ENCODE data around the gene BABAM2.

Gene BABAM2

DNA sequence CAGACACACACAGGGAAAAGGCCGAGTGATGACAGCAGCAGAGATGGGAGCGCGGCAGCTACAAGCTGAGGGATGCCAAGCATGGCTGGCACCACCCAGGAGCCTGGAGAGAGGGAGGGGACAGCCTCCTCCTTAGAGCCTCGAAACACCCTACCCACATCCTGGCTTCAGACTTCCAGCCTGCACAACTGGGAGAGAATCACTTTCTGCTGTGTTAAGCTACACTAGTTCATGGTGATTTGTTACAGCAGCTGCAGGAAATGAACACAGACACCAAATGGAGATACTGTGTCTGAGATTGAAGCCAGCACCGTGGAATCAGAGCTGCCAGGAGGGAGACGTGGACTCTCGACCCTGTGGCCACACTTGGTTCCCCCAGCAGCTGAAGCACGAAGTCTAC lies 474.6 kb downstream of the BABAM2 start:
- in situ Hi-C loops (cut with HindIII; ENCODE audit: low sequenced_read_pairs): no loop called here
- no peak for DNase-seq (ENCODE audit: low read depth)
- no peak for TF ChIP-seq CTCF (IDR thresholded peaks at IDR 0.05; ENCODE audit: low read depth, low read length, missing control alignments)
- no peak overlapping the region for H3K4me3 ChIP-seq (ENCODE audit: low read depth, low read length)

DNA sequence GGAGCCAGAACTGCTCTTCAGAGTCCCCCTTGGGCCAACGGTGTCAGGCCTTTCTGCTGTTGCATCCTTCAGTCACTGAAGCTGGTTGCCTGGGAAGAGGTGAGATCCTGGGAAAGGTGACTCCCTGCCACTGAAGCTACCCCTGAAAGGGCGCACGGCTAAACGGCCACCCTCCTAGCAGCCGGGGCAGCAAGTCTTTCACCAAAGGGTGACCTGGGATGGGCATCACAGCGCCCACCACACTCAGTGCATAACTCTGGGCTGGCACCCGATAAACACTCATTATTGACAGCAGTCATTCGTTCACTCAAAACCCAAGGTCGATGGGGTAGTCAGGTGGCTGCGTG lies 475.6 kb downstream of the BABAM2 start:
- in situ Hi-C loops (cut with HindIII; ENCODE audit: low sequenced_read_pairs): no loop called here
- TF ChIP-seq CTCF (IDR thresholded peaks at IDR 0.05; ENCODE audit: low read depth, low read length, missing control alignments): no peak
- H3K4me3 ChIP-seq (ENCODE audit: low read depth, low read length): no peak overlapping the region
- no peak for DNase-seq (ENCODE audit: low read depth)

DNA sequence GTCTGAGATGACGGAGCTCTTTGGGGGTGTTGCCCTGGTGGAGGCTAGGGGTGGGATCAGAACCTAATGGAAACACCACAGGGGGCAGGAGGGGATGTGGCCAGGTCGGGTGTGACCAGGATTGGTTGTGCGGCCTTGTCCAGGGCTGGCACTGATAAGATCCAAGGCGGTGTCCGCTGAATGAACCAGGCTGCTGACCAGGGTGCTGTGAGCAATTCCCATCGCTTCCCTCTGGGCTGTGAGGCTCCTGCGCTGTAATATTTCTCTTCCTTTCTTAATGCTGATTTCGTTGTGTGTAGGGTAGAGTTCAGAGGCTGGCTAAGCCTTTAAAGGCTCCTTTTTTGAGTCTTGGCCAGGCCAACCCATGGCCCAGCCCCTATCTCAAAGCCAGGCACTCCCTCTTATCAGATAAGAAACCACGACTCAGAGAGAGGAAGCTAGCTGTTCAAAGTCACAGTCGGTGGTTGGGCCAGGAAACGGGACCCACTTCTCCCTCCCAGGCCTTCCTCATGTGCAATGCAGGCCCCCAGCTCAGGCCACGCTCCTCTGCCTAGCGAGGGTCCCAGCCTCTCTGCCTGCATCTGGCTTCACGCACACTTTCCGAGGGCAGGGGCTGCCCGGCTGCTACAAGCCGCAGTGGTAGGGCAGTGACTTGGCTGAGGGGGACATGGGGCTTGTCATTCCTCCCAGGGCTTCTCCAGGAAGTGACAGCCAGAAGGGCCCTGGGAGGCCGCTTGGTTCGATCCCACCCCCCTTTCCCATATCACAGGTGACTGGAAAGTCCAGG lies 476.2 kb downstream of the BABAM2 start:
- H3K4me3 ChIP-seq (ENCODE audit: low read depth, low read length): no peak overlapping the region
- in situ Hi-C loops (cut with HindIII; ENCODE audit: low sequenced_read_pairs): no loop called here
- no peak for DNase-seq (ENCODE audit: low read depth)
- no peak for TF ChIP-seq CTCF (IDR thresholded peaks at IDR 0.05; ENCODE audit: low read depth, low read length, missing control alignments)

- no peak for TF ChIP-seq CTCF (IDR thresholded peaks at IDR 0.05; ENCODE audit: low read depth, low read length, missing control alignments)
- DNase-seq (ENCODE audit: low read depth): no peak
- in situ Hi-C loops (cut with HindIII; ENCODE audit: low sequenced_read_pairs): no loop called here
- no peak overlapping the region for H3K4me3 ChIP-seq (ENCODE audit: low read depth, low read length)
These were observed 477.3 kb downstream of the BABAM2 start for GRCh38 chr2:28367667-28368356.

DNA sequence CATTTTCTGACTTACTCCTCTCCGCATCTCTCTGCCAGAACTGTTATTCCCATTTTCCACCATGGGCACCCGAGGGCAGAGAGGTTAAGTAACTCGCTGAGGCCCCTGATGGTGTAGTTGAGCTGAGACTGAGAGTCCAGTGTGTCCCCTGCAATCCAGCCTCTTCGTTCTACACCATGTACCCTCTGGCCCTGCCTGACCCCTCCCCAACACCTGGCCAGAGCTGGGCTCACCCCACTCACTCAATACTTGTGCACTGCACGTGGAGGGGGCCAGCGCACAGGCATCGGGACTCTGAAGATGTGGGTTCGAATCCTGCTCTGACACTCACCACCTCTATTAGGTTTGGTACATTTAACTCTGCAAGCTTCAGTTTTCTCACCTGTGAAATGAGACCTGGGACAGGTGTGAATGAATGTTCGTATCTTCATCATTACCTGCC lies 477.8 kb downstream of the BABAM2 start:
- in situ Hi-C loops (cut with HindIII; ENCODE audit: low sequenced_read_pairs): no loop called here
- no peak for DNase-seq (ENCODE audit: low read depth)
- TF ChIP-seq CTCF (IDR thresholded peaks at IDR 0.05; ENCODE audit: low read depth, low read length, missing control alignments): no peak
- H3K4me3 ChIP-seq (ENCODE audit: low read depth, low read length): no peak overlapping the region

GRCh38 chr2:28369358-28369757 lies 478.8 kb downstream of the BABAM2 start:
- no peak overlapping the region for H3K4me3 ChIP-seq (ENCODE audit: low read depth, low read length)
- DNase-seq (ENCODE audit: low read depth): no peak
- TF ChIP-seq CTCF (IDR thresholded peaks at IDR 0.05; ENCODE audit: low read depth, low read length, missing control alignments): no peak
- in situ Hi-C loops (cut with HindIII; ENCODE audit: low sequenced_read_pairs): no loop called here

Measured in astrocyte of the cerebellum (primary cell).